Liver (tissue), 3 donors: ENCODE results near the gene CHTOP.
"Not testable (repeated sequence)": the region's sequence is repeated elsewhere in the genome, so short reads cannot be mapped to it uniquely, and the experiment has no call there.

ENCODE experiments used
- ATF3 ChIP-seq: IDR thresholded peaks from 2 replicates; pipeline ENCODE4 v1.6.1; 2016; ENCODE audit warnings: antibody characterized with exemption
- CTCF ChIP-seq: fragments of 150-350 bp; IDR thresholded peaks from 2 replicates; pipeline ENCODE4 v1.5.1; 2017; ENCODE audit warnings: improper control_type of control experiment, low read depth, low read length; ENCODE audit not compliant: missing input control
- EGR1 ChIP-seq, 2 donors: IDR thresholded peaks; 2 replicates each; pipeline ENCODE4 v1.6.1; 2016 to 2018; ENCODE audit warnings: antibody characterized with exemption in 2 of 2, low read depth in 2 of 2
- GABPA ChIP-seq, 2 donors: IDR thresholded peaks in 1 of 2; conservative IDR thresholded peaks in 1 of 2; 2 replicates each; pipeline ENCODE4 v1.6.1; 2016; ENCODE audit warnings: antibody characterized with exemption in 2 of 2, mild to moderate bottlenecking in 1 of 2, moderate library complexity in 1 of 2
- JUND ChIP-seq, 2 donors: IDR thresholded peaks; 2 replicates each; pipeline ENCODE4 v1.6.1; 2016; ENCODE audit warnings: antibody characterized with exemption in 2 of 2
- MAX ChIP-seq: IDR thresholded peaks from 2 replicates; pipeline ENCODE4 v1.6.1; 2016; ENCODE audit warnings: antibody characterized with exemption
- RAD21 ChIP-seq, 2 donors: IDR thresholded peaks; 2 replicates each; pipeline ENCODE4 v1.6.1; 2016; ENCODE audit warnings: antibody characterized with exemption in 2 of 2, mild to moderate bottlenecking in 2 of 2
- REST ChIP-seq: IDR thresholded peaks from 2 replicates; pipeline ENCODE4 v1.6.1; 2016; ENCODE audit warnings: antibody characterized with exemption, mild to moderate bottlenecking
- SP1 ChIP-seq: IDR thresholded peaks from 2 replicates; pipeline ENCODE4 v1.6.1; 2018; ENCODE audit warnings: antibody characterized with exemption, mild to moderate bottlenecking
- donor health status: healthy.
- donor health status: healthy.

GRCh38 chr1:153640213-153640612 lies 6.3 kb downstream of the CHTOP start:
- TF ChIP-seq CTCF; REST; EGR1 (IDR thresholded peaks at IDR 0.05; ENCODE audit: low read depth in 2 of 2); JUND (IDR thresholded peaks at IDR 0.05); RAD21 (IDR thresholded peaks at IDR 0.05); GABPA (IDR thresholded peaks at IDR 0.05 in 1 of 2, conservative IDR thresholded peaks at IDR 0.05 in 1 of 2); ATF3; SP1; MAX: not testable (repeated sequence)
